GM18511 (cell line): ENCODE measurements around the gene STK39.

ENCODE experiments used
- ATAC-seq: cut with Tn5 transposase; IDR thresholded peaks from one replicate; pipeline ENCODE4 v1.9.1; 2021; ENCODE audit warnings: mild to moderate bottlenecking, moderate library complexity; ENCODE audit not compliant: unreplicated experiment

Gene STK39

GRCh38 chr2:168165985-168166901 is 81.2 kb downstream of the STK39 start:
- ATAC-seq = no peak

GRCh38 chr2:168165397-168165796 is 82.0 kb downstream of the STK39 start:
- ATAC-seq = no peak

- no peak for ATAC-seq
Observed at GRCh38 chr2:168160897-168161296, 86.5 kb downstream of the STK39 start.

GRCh38 chr2:168159754-168160585 is 87.4 kb downstream of the STK39 start:
- no peak for ATAC-seq

- ATAC-seq = no peak
Observed at GRCh38 chr2:168158586-168158985, 88.8 kb downstream of the STK39 start.

- no peak for ATAC-seq
Observed at GRCh38 chr2:168157926-168158325, 89.5 kb downstream of the STK39 start.

GRCh38 chr2:168157070-168157469 is 90.3 kb downstream of the STK39 start:
- no peak for ATAC-seq

GRCh38 chr2:168156661-168157060 is 90.7 kb downstream of the STK39 start:
- ATAC-seq = no peak

GRCh38 chr2:168155680-168156079 is 91.7 kb downstream of the STK39 start:
- ATAC-seq = no peak

- ATAC-seq = no peak
Observed at GRCh38 chr2:168155046-168155445, 92.3 kb downstream of the STK39 start.

GRCh38 chr2:168152902-168153530 is 94.4 kb downstream of the STK39 start:
- ATAC-seq = no peak

GRCh38 chr2:168149986-168150385 is 97.4 kb downstream of the STK39 start:
- ATAC-seq = no peak

GRCh38 chr2:168149150-168149974 is 98.0 kb downstream of the STK39 start:
- no peak for ATAC-seq

- ATAC-seq = no peak
Observed at GRCh38 chr2:168147830-168148794, 99.3 kb downstream of the STK39 start.

- ATAC-seq = no peak
Observed at GRCh38 chr2:168146892-168147810, 100.2 kb downstream of the STK39 start.

- ATAC-seq = no peak
Observed at GRCh38 chr2:168145426-168146310, 101.7 kb downstream of the STK39 start.

- ATAC-seq = no peak
Observed at GRCh38 chr2:168145011-168145410, 102.4 kb downstream of the STK39 start.
